GM23338 (cell line): Measurements from ENCODE around the gene TTC17. TPM values are rescaled to one million over a fixed set of nuclear protein-coding genes. Genes with fewer than 3 reads are reported as not detected.

Experiments
- ATAC-seq: fragments of 200-7000 bp; cut with Tn5 transposase; 3 replicates; pipeline ENCODE4 v1.9.1; 2020
- DNase-seq: peaks from one replicate; pipeline ENCODE4 v3.0.0-alpha.2; 2015; ENCODE audit warnings: low spot score
- H2AFZ ChIP-seq: fragments of 200-600 bp; sonication (generic); 2 replicates; pipeline ENCODE4 v1.8.0; 2016; ENCODE audit warnings: antibody characterized with exemption, mild to moderate bottlenecking, moderate library complexity
- H3F3A ChIP-seq: fragments of 200-600 bp; sonication (generic); replicated peaks from 2 replicates; pipeline ENCODE4 v1.8.0; 2017; ENCODE audit warnings: antibody characterized with exemption, mixed run types, low read depth
- H3K27ac ChIP-seq: fragments of 200-600 bp; sonication (generic); 2 replicates; pipeline ENCODE4 v1.6.1; 2016; ENCODE audit warnings: low read depth
- H3K27me3 ChIP-seq: fragments of 200-600 bp; sonication (generic); 2 replicates; pipeline ENCODE4 v1.8.0; 2016; ENCODE audit warnings: mild to moderate bottlenecking, mixed run types, moderate library complexity; ENCODE audit not compliant: insufficient read depth
- H3K36me3 ChIP-seq: fragments of 200-600 bp; sonication (generic); 2 replicates; pipeline ENCODE4 v1.8.0; 2016; ENCODE audit warnings: mild to moderate bottlenecking; ENCODE audit not compliant: insufficient read depth
- H3K4me1 ChIP-seq: fragments of 200-600 bp; sonication (generic); 2 replicates; pipeline ENCODE4 v1.8.0; 2016; ENCODE audit warnings: mild to moderate bottlenecking, moderate library complexity; ENCODE audit not compliant: insufficient read depth
- H3K4me2 ChIP-seq: fragments of 200-600 bp; sonication (generic); 2 replicates; pipeline ENCODE4 v1.7.1; 2017; ENCODE audit warnings: mixed run types
- H3K4me3 ChIP-seq: fragments of 200-600 bp; sonication (generic); 2 replicates; pipeline ENCODE4 v1.6.1; 2016; ENCODE audit warnings: mixed run types
- H3K79me2 ChIP-seq: fragments of 200-600 bp; sonication (generic); replicated peaks from 2 replicates; pipeline ENCODE4 v1.8.0; 2017; ENCODE audit warnings: mild to moderate bottlenecking; ENCODE audit not compliant: insufficient read depth
- H3K9me2 ChIP-seq: fragments of 200-600 bp; sonication (generic); 2 replicates; pipeline ENCODE4 v1.8.0; 2017; ENCODE audit not compliant: insufficient read depth
- H4K20me1 ChIP-seq: fragments of 200-600 bp; sonication (generic); replicated peaks from 2 replicates; pipeline ENCODE4 v1.8.0; 2017; ENCODE audit warnings: mild to moderate bottlenecking; ENCODE audit not compliant: insufficient read depth
- H3K27ac Mint-ChIP-seq: 2 replicates; pipeline ENCODE4 v1.8.0; 2020; ENCODE audit warnings: inconsistent platforms, mild to moderate bottlenecking, moderate library complexity, mixed read lengths
- H3K27me3 Mint-ChIP-seq: 3 replicates; pipeline ENCODE4 v1.8.0; 2022; ENCODE audit warnings: low read depth, mild to moderate bottlenecking, moderate library complexity, mixed read lengths, inconsistent platforms; ENCODE audit not compliant: insufficient read depth, poor library complexity
- H3K36me3 Mint-ChIP-seq: 3 replicates; pipeline ENCODE4 v1.8.0; 2021; ENCODE audit warnings: low read depth, mild to moderate bottlenecking, inconsistent platforms, moderate library complexity, mixed read lengths
- H3K4me1 Mint-ChIP-seq: 3 replicates; pipeline ENCODE4 v1.8.0; 2020; ENCODE audit warnings: mild to moderate bottlenecking, inconsistent platforms, mixed read lengths
- H3K4me3 Mint-ChIP-seq: 3 replicates; pipeline ENCODE4 v1.8.0; 2021; ENCODE audit warnings: moderate library complexity, mild to moderate bottlenecking, inconsistent platforms, mixed read lengths
- H3K9me3 Mint-ChIP-seq: 3 replicates; pipeline ENCODE4 v1.8.0; 2020; ENCODE audit warnings: moderate library complexity, mild to moderate bottlenecking, inconsistent platforms, mixed read lengths
- CREB1 ChIP-seq: fragments of 250-450 bp; sonication (Bioruptor Pico); IDR thresholded peaks from 2 replicates; pipeline ENCODE4 v1.5.0; 2020; ENCODE audit warnings: low read depth, mild to moderate bottlenecking, moderate library complexity
- ETS1 ChIP-seq: IDR thresholded peaks from 2 replicates; pipeline ENCODE4 v1.6.1; 2016; ENCODE audit warnings: antibody characterized with exemption
- EZH2 ChIP-seq: fragments of 200-600 bp; sonication (generic); IDR thresholded peaks from one replicate; pipeline ENCODE4 v1.8.0; 2017; ENCODE audit warnings: antibody characterized with exemption, mild to moderate bottlenecking, low read depth; ENCODE audit not compliant: unreplicated experiment
- JUNB ChIP-seq: IDR thresholded peaks from one replicate; pipeline ENCODE4 v1.6.1; 2016; ENCODE audit warnings: antibody characterized with exemption; ENCODE audit not compliant: unreplicated experiment
- NANOG ChIP-seq: IDR thresholded peaks from 2 replicates; pipeline ENCODE4 v1.6.1; 2016; ENCODE audit warnings: antibody characterized with exemption, borderline replicate concordance
- POLR2AphosphoS5 ChIP-seq: IDR thresholded peaks from 2 replicates; pipeline ENCODE4 v1.6.1; 2016; ENCODE audit warnings: antibody characterized with exemption, low read depth
- REST ChIP-seq: IDR thresholded peaks from one replicate; pipeline ENCODE4 v1.6.1; 2018; ENCODE audit warnings: antibody characterized with exemption; ENCODE audit not compliant: unreplicated experiment
- STAT1 ChIP-seq: IDR thresholded peaks from one replicate; pipeline ENCODE4 v1.6.1; 2016; ENCODE audit warnings: antibody characterized with exemption; ENCODE audit not compliant: unreplicated experiment
- ZNF114 ChIP-seq: fragments of 250-450 bp; sonication (Bioruptor Pico); IDR thresholded peaks from 2 replicates; pipeline ENCODE4 v1.5.0; 2020; ENCODE audit warnings: mild to moderate bottlenecking, moderate library complexity
- ZNF331 ChIP-seq: fragments of 250-450 bp; sonication (Bioruptor Pico); IDR thresholded peaks from 2 replicates; pipeline ENCODE4 v1.5.0; 2020; ENCODE audit warnings: low read depth, mild to moderate bottlenecking, moderate library complexity
- ZNF462 ChIP-seq: fragments of 250-450 bp; sonication (Bioruptor Pico); IDR thresholded peaks from 2 replicates; pipeline ENCODE4 v1.5.0; 2020; ENCODE audit warnings: mild to moderate bottlenecking, moderate library complexity
- polyA plus RNA-seq: library from polyadenylated mRNA; unstranded; fragments of >200 nt; fragmentation: Nextera tagmentation; extraction: Ambion mirVana; gene quantifications from 2 replicates; pipeline ENCODE4 v1.2.1, GENCODE V29; 2016
- total RNA-seq: library from RNA; depleted of rRNA; stranded (reverse); fragments of >200 nt; shearing (Covaris generic); gene quantifications from 2 replicates; pipeline ENCODE4 v1.2.3, GENCODE V29; 2014

TTC17 gene
- total and polyA plus RNA-seq, 2 experiments from 2014 or later = 59.3 to 87.9 TPM

GRCh38 chr11:43315966-43316365 lies 42.8 kb upstream of the TTC17 start:
- Histone ChIP-seq H2AFZ (no peak overlapping the region), H3K36me3 (peaks cover 9% of the 10 kb centered on the region), H3K27me3 (no peaks in the 10 kb centered on the region), H3K9me2 (no peaks in the 10 kb centered on the region), H3K4me1 (peaks cover 8% of the 10 kb centered on the region; the same call in 1 of the 2 replicates), H3K79me2 (peaks cover 78% of the 10 kb centered on the region), H4K20me1 (peaks cover 13% of the 10 kb centered on the region; the same call in 1 of the 2 replicates), H3K4me2 (no peak overlapping the region), H3F3A (peaks cover 5% of the 10 kb centered on the region; the same call in 1 of the 2 replicates), H3K4me3 (no peak overlapping the region), H3K27ac (no peak overlapping the region)
- Mint-ChIP-seq H3K4me3 (no peak overlapping the region), H3K36me3 (peaks cover 13% of the 10 kb centered on the region), H3K9me3 (no peaks in the 10 kb centered on the region), H3K27me3 (no peaks in the 10 kb centered on the region), H3K4me1 (peaks cover 9% of the 10 kb centered on the region), H3K27ac (no peak overlapping the region)
- TF ChIP-seq REST (no peak), STAT1 (no peak), ETS1 (no peak), POLR2AphosphoS5 (no peak), ZNF114 (CRISPR knock-in tag) (no peak), EZH2 (no peak), CREB1 (CRISPR knock-in tag) (no peak), ZNF331 (CRISPR knock-in tag) (no peak), NANOG (no peak)
- ATAC-seq (no peak), DNase-seq (no peak)

- Histone ChIP-seq H3K4me2 (no peak overlapping the region), H4K20me1 (peaks cover 13% of the 10 kb centered on the region; the same call in 1 of the 2 replicates), H3K9me2 (no peaks in the 10 kb centered on the region), H3F3A (peaks cover 5% of the 10 kb centered on the region; the same call in 1 of the 2 replicates), H3K79me2 (peaks cover 78% of the 10 kb centered on the region), H3K27me3 (no peaks in the 10 kb centered on the region), H2AFZ (no peak overlapping the region), H3K4me3 (no peak overlapping the region), H3K27ac (no peak overlapping the region), H3K4me1 (peaks cover 8% of the 10 kb centered on the region; the same call in 1 of the 2 replicates), H3K36me3 (peaks cover 11% of the 10 kb centered on the region)
- H3K27me3 Mint-ChIP-seq = no peaks in the 10 kb centered on the region
- no peak overlapping the region for H3K27ac Mint-ChIP-seq
- H3K36me3 Mint-ChIP-seq = peaks cover 18% of the 10 kb centered on the region
- H3K9me3 Mint-ChIP-seq = no peaks in the 10 kb centered on the region
- no peak for ATAC-seq
- no peak overlapping the region for H3K4me3 Mint-ChIP-seq
- DNase-seq = no peak
- H3K4me1 Mint-ChIP-seq = peaks cover 7% of the 10 kb centered on the region
- TF ChIP-seq EZH2 (no peak), CREB1 (CRISPR knock-in tag) (no peak), NANOG (no peak), ZNF462 (no peak), JUNB (no peak), STAT1 (no peak)
Measured at GRCh38 chr11:43316451-43316850, 42.3 kb upstream of the TTC17 start.
